ENCODE results near the gene VPS37B. TPM values are rescaled to one million over a fixed set of nuclear protein-coding genes. Genes with fewer than 3 reads are reported as not detected.

The VPS37B gene
- total and polyA plus RNA-seq, 2 donors (not counting 1 experiment from before 2014, with no cell fraction given): 10.7 to 25.6 TPM

- no peak overlapping the region for H3K4me2 ChIP-seq (ENCODE audit: extremely low read depth, insufficient read depth, low read length)
- no peak overlapping the region for H3K9ac ChIP-seq (ENCODE audit: insufficient read depth, low read length)
- H2AFZ ChIP-seq (ENCODE audit: low read length): no peak overlapping the region
- H3K4me1 ChIP-seq (ENCODE audit: control insufficient read depth, extremely low read depth, insufficient read depth, low read length): peaks cover 5% of the 10 kb centered on the region
- TF ChIP-seq, protein P1, sequence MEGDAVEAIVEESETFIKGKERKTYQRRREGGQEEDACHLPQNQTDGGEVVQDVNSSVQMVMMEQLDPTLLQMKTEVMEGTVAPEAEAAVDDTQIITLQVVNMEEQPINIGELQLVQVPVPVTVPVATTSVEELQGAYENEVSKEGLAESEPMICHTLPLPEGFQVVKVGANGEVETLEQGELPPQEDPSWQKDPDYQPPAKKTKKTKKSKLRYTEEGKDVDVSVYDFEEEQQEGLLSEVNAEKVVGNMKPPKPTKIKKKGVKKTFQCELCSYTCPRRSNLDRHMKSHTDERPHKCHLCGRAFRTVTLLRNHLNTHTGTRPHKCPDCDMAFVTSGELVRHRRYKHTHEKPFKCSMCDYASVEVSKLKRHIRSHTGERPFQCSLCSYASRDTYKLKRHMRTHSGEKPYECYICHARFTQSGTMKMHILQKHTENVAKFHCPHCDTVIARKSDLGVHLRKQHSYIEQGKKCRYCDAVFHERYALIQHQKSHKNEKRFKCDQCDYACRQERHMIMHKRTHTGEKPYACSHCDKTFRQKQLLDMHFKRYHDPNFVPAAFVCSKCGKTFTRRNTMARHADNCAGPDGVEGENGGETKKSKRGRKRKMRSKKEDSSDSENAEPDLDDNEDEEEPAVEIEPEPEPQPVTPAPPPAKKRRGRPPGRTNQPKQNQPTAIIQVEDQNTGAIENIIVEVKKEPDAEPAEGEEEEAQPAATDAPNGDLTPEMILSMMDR (conservative IDR thresholded peaks at IDR 0.05 in 1 of 2, IDR thresholded peaks at IDR 0.05 in 1 of 2; ENCODE audit: low read depth in 1 of 2, low read length in 2 of 2): no peak
- H3K9me3 ChIP-seq (ENCODE audit: control insufficient read depth, insufficient read depth, low read depth, low read length): no peaks in the 10 kb centered on the region
- no peaks in the 10 kb centered on the region for H4K20me1 ChIP-seq (ENCODE audit: control insufficient read depth, extremely low read depth, insufficient read depth, low read length)
- no peaks in the 10 kb centered on the region for H3K27me3 ChIP-seq (ENCODE audit: control insufficient read depth, insufficient read depth, low read length)
- H3K27ac ChIP-seq (ENCODE audit: insufficient read depth, low read length): no peak overlapping the region
- no peaks in the 10 kb centered on the region for H3K36me3 ChIP-seq (ENCODE audit: control insufficient read depth, insufficient read depth, low read length)
- H3K4me3 ChIP-seq (replicated peaks in 1 of 4; ENCODE audit: control extremely low read depth in 1 of 4, insufficient read depth in 1 of 4, low read depth in 3 of 4, low read length in 4 of 4): no peak overlapping the region
- H3K79me2 ChIP-seq (ENCODE audit: control insufficient read depth, insufficient read depth, low read length): no peaks in the 10 kb centered on the region
- peak; percentile 81 to 98 for DNase-seq (ENCODE audit: low read depth in 2 of 2)
Measured at GRCh38 chr12:122830517-122831214, 65.3 kb downstream of the VPS37B start.

- H2AFZ ChIP-seq (ENCODE audit: low read length): peak overlapping the region; percentile 23
- H3K9me3 ChIP-seq (ENCODE audit: control insufficient read depth, insufficient read depth, low read depth, low read length): no peaks in the 10 kb centered on the region
- no peaks in the 10 kb centered on the region for H3K4me1 ChIP-seq (ENCODE audit: control insufficient read depth, extremely low read depth, insufficient read depth, low read length)
- DNase-seq (ENCODE audit: low read depth in 2 of 2): no peak
- H3K4me3 ChIP-seq (replicated peaks in 1 of 4; ENCODE audit: control extremely low read depth in 1 of 4, insufficient read depth in 1 of 4, low read depth in 3 of 4, low read length in 4 of 4): no peak overlapping the region
- no peak overlapping the region for H3K27ac ChIP-seq (ENCODE audit: insufficient read depth, low read length)
- TF ChIP-seq EZH2 (IDR thresholded peaks at IDR 0.05; ENCODE audit: low read length, missing control alignments): no peak
- TF ChIP-seq, protein P1 (conservative IDR thresholded peaks at IDR 0.05 in 1 of 2, IDR thresholded peaks at IDR 0.05 in 1 of 2; ENCODE audit: low read depth in 1 of 2, low read length in 2 of 2): no peak
- H3K79me2 ChIP-seq (ENCODE audit: control insufficient read depth, insufficient read depth, low read length): no peaks in the 10 kb centered on the region
- peak overlapping the region; percentile 7 for H3K9ac ChIP-seq (ENCODE audit: insufficient read depth, low read length)
- no peaks in the 10 kb centered on the region for H4K20me1 ChIP-seq (ENCODE audit: control insufficient read depth, extremely low read depth, insufficient read depth, low read length)
- peak overlapping the region; percentile 77 for H3K4me2 ChIP-seq (ENCODE audit: extremely low read depth, insufficient read depth, low read length)
- H3K27me3 ChIP-seq (ENCODE audit: control insufficient read depth, insufficient read depth, low read length): no peaks in the 10 kb centered on the region
- H3K36me3 ChIP-seq (ENCODE audit: control insufficient read depth, insufficient read depth, low read length): no peaks in the 10 kb centered on the region
Measured at GRCh38 chr12:122827258-122827657, 68.7 kb downstream of the VPS37B start.

DNA sequence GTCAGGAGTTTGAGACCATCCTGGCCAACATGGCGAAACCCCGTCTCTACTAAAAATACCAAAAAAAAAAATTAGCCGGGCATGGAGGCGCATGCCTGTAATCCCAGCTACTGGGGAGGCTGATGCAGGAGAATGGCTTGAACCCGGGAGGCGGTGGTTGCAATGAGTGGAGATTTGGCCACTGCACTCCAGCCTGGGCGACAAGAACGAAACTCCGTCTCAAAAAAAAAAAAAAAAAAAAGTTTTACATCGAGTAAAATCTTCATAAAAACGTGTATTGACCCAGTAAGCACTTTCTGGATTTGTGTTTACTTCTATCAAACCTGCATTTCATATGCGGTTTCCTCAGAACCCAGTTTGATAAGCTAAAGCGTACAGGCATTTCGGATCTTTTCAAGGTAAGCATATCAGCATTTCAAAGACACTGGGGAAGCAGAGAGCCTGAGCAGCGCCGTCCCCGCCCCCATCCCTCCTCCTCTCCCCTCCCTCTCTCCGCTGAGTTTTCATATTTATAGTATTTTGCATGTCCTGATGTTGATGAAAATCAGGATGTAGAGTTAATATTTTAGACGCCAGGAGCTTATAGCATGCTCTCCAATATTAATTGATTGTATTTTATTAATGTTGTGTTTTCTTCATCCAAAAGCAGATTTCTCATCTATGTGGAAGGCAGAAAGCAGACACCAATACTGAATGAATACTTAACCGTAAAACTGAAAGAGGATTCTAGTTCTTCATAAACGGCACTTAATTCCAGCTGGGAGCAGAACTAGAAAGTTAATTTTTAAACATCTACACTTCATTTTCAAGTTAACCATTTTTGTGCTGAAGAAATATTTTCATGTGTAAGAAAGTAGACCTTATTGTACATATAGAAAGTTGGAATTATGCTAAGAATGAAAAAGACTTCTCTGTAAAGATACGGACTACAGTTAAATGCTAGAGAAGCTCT, 69.9 kb downstream of the VPS37B start:
- Histone ChIP-seq H3K4me3 (replicated peaks in 1 of 4; ENCODE audit: control extremely low read depth in 1 of 4, insufficient read depth in 1 of 4, low read depth in 3 of 4, low read length in 4 of 4) (peak overlapping the region; percentile 49 to 69 (median 59)), H3K4me1 (ENCODE audit: control insufficient read depth, extremely low read depth, insufficient read depth, low read length) (no peaks in the 10 kb centered on the region), H3K9ac (ENCODE audit: insufficient read depth, low read length) (no peak overlapping the region), H3K27ac (ENCODE audit: insufficient read depth, low read length) (no peak overlapping the region), H3K27me3 (ENCODE audit: control insufficient read depth, insufficient read depth, low read length) (no peaks in the 10 kb centered on the region), H2AFZ (ENCODE audit: low read length) (peak overlapping the region; percentile 84), H3K36me3 (ENCODE audit: control insufficient read depth, insufficient read depth, low read length) (no peaks in the 10 kb centered on the region), H3K79me2 (ENCODE audit: control insufficient read depth, insufficient read depth, low read length) (no peaks in the 10 kb centered on the region), H3K4me2 (ENCODE audit: extremely low read depth, insufficient read depth, low read length) (peak overlapping the region; percentile 77), H3K9me3 (ENCODE audit: control insufficient read depth, insufficient read depth, low read depth, low read length) (no peaks in the 10 kb centered on the region), H4K20me1 (ENCODE audit: control insufficient read depth, extremely low read depth, insufficient read depth, low read length) (no peaks in the 10 kb centered on the region)
- DNase-seq (ENCODE audit: low read depth in 2 of 2): peak; percentile 20 to 27
- TF ChIP-seq, protein P1 (conservative IDR thresholded peaks at IDR 0.05 in 1 of 2, IDR thresholded peaks at IDR 0.05 in 1 of 2; ENCODE audit: low read depth in 1 of 2, low read length in 2 of 2): no peak
- TF ChIP-seq EZH2 (IDR thresholded peaks at IDR 0.05; ENCODE audit: low read length, missing control alignments): no peak
